Heart left ventricle (tissue), 16 donors: Measurements from ENCODE around the gene RYK. TPM values are rescaled to one million over a fixed set of nuclear protein-coding genes. Genes with fewer than 3 reads are reported as not detected.

Source experiments
- ATAC-seq, 4 donors: fragments of 200-7000 bp; cut with Tn5 transposase; one replicate each; pipeline ENCODE4 v1.9.1; 2020 to 2022; ENCODE audit warnings: moderate library complexity in 4 of 4, mild to moderate bottlenecking in 3 of 4, moderate number of reproducible peaks in 1 of 4
- DNase-seq, 5 donors: peaks; one replicate each; pipeline ENCODE4 v3.0.0-alpha.2; 2020
- H3K27ac ChIP-seq, 12 donors: fragments of 200-600 bp; sonication (generic) in 4 of 12; one replicate each; pipeline versions ENCODE4 v1.5.0 to v1.8.0; 2016 to 2022; ENCODE audit warnings: mild to moderate bottlenecking in 2 of 12
- H3K27me3 ChIP-seq, 9 donors: fragments of 200-600 bp; sonication (generic) in 2 of 9; one replicate each; pipeline versions ENCODE4 v1.5.1 to v1.8.0; 2016 to 2022; ENCODE audit warnings: mild to moderate bottlenecking in 3 of 9
- H3K36me3 ChIP-seq, 9 donors: fragments of 200-600 bp; sonication (generic) in 2 of 9; one replicate each; pipeline versions ENCODE4 v1.5.0 to v1.8.0; 2018 to 2022; ENCODE audit warnings: mild to moderate bottlenecking in 2 of 9
- H3K4me1 ChIP-seq, 12 donors: fragments of 200-600 bp; sonication (generic) in 4 of 12; one replicate each; pipeline versions ENCODE4 v1.5.0 to v1.8.0; 2016 to 2022; ENCODE audit warnings: mild to moderate bottlenecking in 3 of 12
- H3K4me3 ChIP-seq, 12 donors: fragments of 200-600 bp; sonication (generic) in 4 of 12; one replicate each; pipeline versions ENCODE4 v1.5.0 to v1.8.0; 2017 to 2022; ENCODE audit warnings: mild to moderate bottlenecking in 9 of 12, moderate library complexity in 4 of 12
- H3K9me3 ChIP-seq, 12 donors: fragments of 200-600 bp; sonication (generic) in 4 of 12; one replicate each; pipeline versions ENCODE4 v1.5.0 to v1.8.0; 2016 to 2022; ENCODE audit warnings: mild to moderate bottlenecking in 1 of 12
- POLR2A ChIP-seq, 2 donors: fragments of 450-650 bp; IDR thresholded peaks; one replicate each; pipeline ENCODE4 v1.6.1; 2017; ENCODE audit warnings: antibody characterized with exemption in 2 of 2, mild to moderate bottlenecking in 2 of 2, moderate library complexity in 2 of 2
- WGBS, 4 donors: extraction: QIAGEN DNeasy Blood & Tissue Kit in 2 of 4; methylation state at CpG; one replicate each; pipeline versions ENCODE4 v1.1.5 to v1.1.7; 2013 to 2018; 5-methylcytosine and 5-hydroxymethylcytosine counted together
- intact Hi-C, 10 donors: fragments of 100-400 bp; cut with DNase I; formaldehyde crosslinking; loops; one replicate each; pipeline versions ENCODE4 v1.11.1 to v1.14.2; 2022
- polyA plus RNA-seq, 2 donors: library from polyadenylated mRNA; stranded (reverse); fragments of 200-250 nt; gene quantifications; one replicate each; pipeline ENCODE4 v1.2.3, GENCODE V29; 2013
- total RNA-seq, 9 donors: library from RNA; depleted of rRNA in 2 of 9; stranded (reverse); fragments of >200 nt in 2 of 9; fragmentation: NEBNext Ultra II Directional in 3 of 9; extraction: Animal tissue kit (Norgen Biotek cat#: 25700) in 3 of 9; gene quantifications; one replicate each; pipeline versions ENCODE4 v1.1.0 to v1.2.4, GENCODE V29; 2016 to 2023
- TF ChIP-seq, protein P1 (sequence below), 12 donors: fragments of 200-600 bp; sonication (generic) in 4 of 12; IDR thresholded peaks; one replicate each; pipeline versions ENCODE4 v1.5.0 to v1.8.0; 2018 to 2022; ENCODE audit warnings: antibody characterized with exemption in 12 of 12, mild to moderate bottlenecking in 5 of 12
- donor health status: ischemic (EF 13 %, LVEDD 7.1; RV severe dilation, severe dysfunction).
- donor health status: healthy with polysubstance abuse.
- donor health status: DM: no; HTN: yes; CAD: no.
- donor health status: DM: no; HTN: no; CAD: no.
- donor health status: ischemic (EF 25% LVEDD 6.9; RV normal size, moderate dysfunction).
- donor health status: ischemic (EF 25% LVEDD 5.7; RV mildly dilated, moderate dysfunction).
- donor health status: healthy.
- donor health status: DM: yes; HTN: yes; CAD: no.
- donor health status: ischemic (EF 35%, LVEDD 5.7; RV mildly dilated, moderate dysfunction).
- donor health status: nonischemic (EF 11% LVEDD 7.7; RV severe dilation, severe dysfunction).
- donor health status: DM: yes; HTN: yes; CAD: no.
- donor health status: PGD.
- donor health status: ischemic (EF 29% LVEDD 5.4; RV normal size, mild dysfunction).
- donor health status: nonischemic (EF 23%, LVEDD 6.1; RV moderate dilation, normal function).

RYK gene
- total and polyA plus RNA-seq, 11 donors: 17.3 to 43.7 (median 37.7) TPM

DNA sequence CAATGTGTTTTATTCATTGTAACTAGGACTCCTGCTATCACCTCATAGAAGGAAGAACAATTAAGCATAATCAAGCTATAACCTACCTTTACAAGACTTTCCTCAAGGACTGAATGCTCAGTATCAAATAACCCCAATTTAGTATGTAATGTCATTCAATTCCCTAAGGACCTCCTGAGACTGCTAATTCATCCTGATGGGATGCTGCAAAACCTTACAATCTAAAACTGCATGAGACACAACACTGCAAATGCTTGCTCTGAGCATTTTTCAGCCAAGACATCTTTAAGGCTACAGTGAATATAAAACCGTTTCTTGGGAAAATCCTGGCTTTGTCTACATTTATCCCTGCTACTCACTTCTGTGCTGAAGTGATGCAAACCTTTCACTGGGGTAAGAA lies 69.9 kb downstream of the RYK start:
- WGBS, 4 donors: 80 to 89% (median 87%) methylated on average over 1 of the region's 1 CpG
- ATAC-seq (no peak), DNase-seq (no peak)

DNA sequence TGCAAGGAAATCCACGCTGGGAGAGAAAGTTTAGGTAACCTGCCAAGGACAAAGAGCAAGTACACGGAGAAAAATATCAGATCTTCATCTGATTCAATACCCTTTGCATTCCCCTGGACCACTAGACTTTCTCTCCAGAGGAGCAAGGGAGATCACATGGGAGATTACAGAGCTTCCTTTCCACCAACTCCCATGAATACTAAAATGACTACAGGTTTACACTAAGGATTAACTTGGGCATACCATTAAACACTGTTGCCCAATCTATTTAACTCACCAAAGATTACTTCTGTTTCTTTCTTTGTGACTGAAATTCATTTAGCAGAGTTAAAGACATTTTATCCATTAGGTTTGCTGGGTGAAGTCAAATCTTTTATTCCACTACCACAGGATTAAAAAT lies 71.2 kb downstream of the RYK start:
- H3K4me1 ChIP-seq: no peaks in the 10 kb centered on the region
- ATAC-seq (no peak), DNase-seq (no peak)
- TF ChIP-seq POLR2A (IDR thresholded peaks at IDR 0.05): no peak
- TF ChIP-seq, protein P1, sequence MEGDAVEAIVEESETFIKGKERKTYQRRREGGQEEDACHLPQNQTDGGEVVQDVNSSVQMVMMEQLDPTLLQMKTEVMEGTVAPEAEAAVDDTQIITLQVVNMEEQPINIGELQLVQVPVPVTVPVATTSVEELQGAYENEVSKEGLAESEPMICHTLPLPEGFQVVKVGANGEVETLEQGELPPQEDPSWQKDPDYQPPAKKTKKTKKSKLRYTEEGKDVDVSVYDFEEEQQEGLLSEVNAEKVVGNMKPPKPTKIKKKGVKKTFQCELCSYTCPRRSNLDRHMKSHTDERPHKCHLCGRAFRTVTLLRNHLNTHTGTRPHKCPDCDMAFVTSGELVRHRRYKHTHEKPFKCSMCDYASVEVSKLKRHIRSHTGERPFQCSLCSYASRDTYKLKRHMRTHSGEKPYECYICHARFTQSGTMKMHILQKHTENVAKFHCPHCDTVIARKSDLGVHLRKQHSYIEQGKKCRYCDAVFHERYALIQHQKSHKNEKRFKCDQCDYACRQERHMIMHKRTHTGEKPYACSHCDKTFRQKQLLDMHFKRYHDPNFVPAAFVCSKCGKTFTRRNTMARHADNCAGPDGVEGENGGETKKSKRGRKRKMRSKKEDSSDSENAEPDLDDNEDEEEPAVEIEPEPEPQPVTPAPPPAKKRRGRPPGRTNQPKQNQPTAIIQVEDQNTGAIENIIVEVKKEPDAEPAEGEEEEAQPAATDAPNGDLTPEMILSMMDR (IDR thresholded peaks at IDR 0.05): no peak
- no peak overlapping the region for H3K27ac ChIP-seq
- H3K4me3 ChIP-seq: no peak overlapping the region
- H3K36me3 ChIP-seq: peaks cover 0 to 75% (median 48%) of the 10 kb centered on the region in 9 donors
- no peaks in the 10 kb centered on the region for H3K9me3 ChIP-seq
- H3K27me3 ChIP-seq: no peaks in the 10 kb centered on the region
- intact Hi-C loops: no loop called here
- WGBS, 4 donors: 86 to 92% (median 90%) methylated on average over 2 of the region's 2 CpGs

More for the DNA sequence above, 69.9 kb downstream of the RYK start:
- Histone ChIP-seq H3K4me1 (no peaks in the 10 kb centered on the region), H3K27ac (no peak overlapping the region), H3K4me3 (no peak overlapping the region), H3K9me3 (no peaks in the 10 kb centered on the region), H3K27me3 (no peaks in the 10 kb centered on the region), H3K36me3 (peaks cover 0 to 69% (median 35%) of the 10 kb centered on the region in 9 donors)
- no peak for TF ChIP-seq POLR2A (IDR thresholded peaks at IDR 0.05)
- TF ChIP-seq, protein P1 (IDR thresholded peaks at IDR 0.05): no peak
- intact Hi-C loops: no loop called here

DNA sequence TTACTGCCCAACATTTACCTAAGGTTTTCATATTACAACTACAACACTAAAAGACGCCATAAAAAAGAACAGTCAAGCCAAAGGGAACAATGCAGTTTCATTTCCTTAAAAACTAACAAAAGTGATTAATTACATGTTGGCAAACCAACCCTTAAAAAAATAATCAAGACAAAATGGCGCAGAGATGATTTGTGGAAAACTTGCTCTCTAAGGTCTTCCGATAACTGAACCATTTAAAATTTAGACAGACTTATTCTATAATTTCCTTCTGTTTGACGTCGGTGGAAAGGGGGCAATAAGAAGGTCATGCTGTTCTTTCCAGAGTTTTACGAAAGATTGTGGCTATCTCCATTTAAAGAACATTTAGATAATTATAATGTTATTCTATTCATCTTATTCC lies 87.6 kb downstream of the RYK start:
- intact Hi-C loops: loop anchor here in 1 of 10 donors (10.0 kb wide), 1 partner anchor 228 kb away; no protein-coding TSS in a partner anchor
- no peak for ATAC-seq
- Histone ChIP-seq H3K27ac (no peak overlapping the region), H3K4me3 (no peak overlapping the region), H3K4me1 (no peaks in the 10 kb centered on the region), H3K27me3 (no peaks in the 10 kb centered on the region), H3K9me3 (peaks cover 0 to 4% (median 0%) of the 10 kb centered on the region in 12 donors), H3K36me3 (peaks cover 0 to 62% (median 54%) of the 10 kb centered on the region in 9 donors)
- no peak for TF ChIP-seq POLR2A (IDR thresholded peaks at IDR 0.05)
- TF ChIP-seq, protein P1 (IDR thresholded peaks at IDR 0.05): no peak
- DNase-seq: no peak
- WGBS, 4 donors: 79 to 91% (median 82%) methylated on average over 6 of the region's 6 CpGs

DNA sequence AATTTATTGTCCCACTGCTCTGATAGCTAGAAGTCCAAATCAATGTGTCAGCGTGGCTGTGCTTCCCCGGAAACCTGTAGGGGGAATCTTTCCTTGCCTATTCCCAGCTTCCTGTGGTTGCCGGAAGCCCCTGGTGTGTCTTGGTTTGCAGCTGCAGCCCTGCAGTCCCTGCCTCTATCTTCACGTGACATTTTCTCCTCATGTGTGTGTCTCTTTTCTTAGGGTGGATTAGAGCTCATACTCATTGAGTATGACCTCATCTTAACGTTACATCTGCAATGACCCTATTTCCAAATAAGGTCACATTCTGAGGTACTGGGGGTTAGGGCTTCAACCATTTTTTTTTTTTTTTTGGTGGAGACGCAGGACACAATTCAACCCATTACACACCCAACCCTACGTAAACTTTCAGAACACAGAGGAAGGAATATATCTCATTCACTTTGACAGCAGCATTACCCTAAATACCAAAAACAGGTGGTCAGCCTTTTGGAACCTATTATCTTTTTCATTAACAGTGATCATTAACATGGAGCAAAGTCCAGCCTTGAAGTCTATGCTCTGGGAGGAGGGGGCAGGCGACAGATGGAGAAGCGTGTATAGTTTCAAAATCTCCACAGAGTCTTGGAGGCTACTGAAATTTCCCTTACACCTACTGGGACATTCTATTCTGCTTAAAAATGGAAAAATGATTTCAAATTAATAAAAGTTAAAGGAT lies 88.6 kb downstream of the RYK start:
- Histone ChIP-seq H3K36me3 (peaks cover 0 to 72% (median 64%) of the 10 kb centered on the region in 9 donors), H3K27ac (no peak overlapping the region), H3K4me1 (no peaks in the 10 kb centered on the region), H3K9me3 (no peaks in the 10 kb centered on the region), H3K4me3 (no peak overlapping the region), H3K27me3 (no peaks in the 10 kb centered on the region)
- ATAC-seq (no peak), DNase-seq (no peak)
- WGBS, 4 donors: 84 to 91% (median 89%) methylated on average over 9 of the region's 9 CpGs
- TF ChIP-seq POLR2A (IDR thresholded peaks at IDR 0.05): no peak
- TF ChIP-seq, protein P1 (IDR thresholded peaks at IDR 0.05): no peak
- intact Hi-C loops: loop anchor here in 1 of 10 donors (10.0 kb wide), 1 partner anchor 227 kb away; no protein-coding TSS in a partner anchor
